ENCODE measurements around the gene SRPX.
A peak's percentile ranks its signal among the peaks of the same experiment; 100 is the strongest.

Gene SRPX

DNA sequence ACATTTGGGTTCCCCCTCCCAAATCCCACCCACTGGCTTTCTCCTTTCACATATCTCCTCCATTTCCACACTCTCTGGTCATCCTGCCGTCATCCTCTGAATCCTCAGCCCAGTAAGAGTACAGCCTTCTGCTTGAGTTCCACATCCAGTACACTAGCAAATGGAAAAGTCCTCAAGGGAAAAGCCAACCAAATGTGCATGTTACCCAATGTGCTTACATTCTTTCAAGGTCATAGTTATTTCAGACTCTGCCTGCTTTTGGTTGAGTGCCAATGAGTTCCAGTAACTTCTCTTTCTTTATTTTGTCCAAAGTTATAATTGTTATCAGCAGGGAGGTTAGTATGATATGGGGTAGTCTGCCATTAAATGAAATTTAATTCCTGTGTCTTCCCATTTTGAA is 78.1 kb downstream of the SRPX start:
- FAIRE-seq: no peak

DNA sequence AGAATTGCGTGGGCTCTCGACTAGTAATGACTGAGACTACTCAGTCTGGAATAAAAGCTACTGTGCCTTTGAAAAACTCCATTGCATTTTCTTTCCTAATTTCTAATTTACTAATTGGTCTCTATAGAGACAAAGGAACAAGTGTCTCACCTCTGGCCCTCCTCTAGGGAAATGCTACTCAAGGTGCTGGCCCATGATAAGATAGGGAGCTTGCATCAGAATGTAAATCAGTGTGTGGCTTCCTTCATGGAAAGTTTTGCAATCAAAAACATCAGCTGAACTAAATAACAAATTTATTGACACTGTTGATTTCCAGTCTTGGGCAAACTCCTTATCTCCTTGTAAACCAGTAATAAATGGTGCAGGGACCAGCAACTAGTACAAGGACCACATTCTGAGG is 81.8 kb downstream of the SRPX start:
- no peak for DNase-seq (ENCODE audit: insufficient read length, low spot score)
- no peak for FAIRE-seq

More for the DNA sequence above, 78.1 kb downstream of the SRPX start:
- DNase-seq (ENCODE audit: insufficient read length, low spot score): no peak

DNA sequence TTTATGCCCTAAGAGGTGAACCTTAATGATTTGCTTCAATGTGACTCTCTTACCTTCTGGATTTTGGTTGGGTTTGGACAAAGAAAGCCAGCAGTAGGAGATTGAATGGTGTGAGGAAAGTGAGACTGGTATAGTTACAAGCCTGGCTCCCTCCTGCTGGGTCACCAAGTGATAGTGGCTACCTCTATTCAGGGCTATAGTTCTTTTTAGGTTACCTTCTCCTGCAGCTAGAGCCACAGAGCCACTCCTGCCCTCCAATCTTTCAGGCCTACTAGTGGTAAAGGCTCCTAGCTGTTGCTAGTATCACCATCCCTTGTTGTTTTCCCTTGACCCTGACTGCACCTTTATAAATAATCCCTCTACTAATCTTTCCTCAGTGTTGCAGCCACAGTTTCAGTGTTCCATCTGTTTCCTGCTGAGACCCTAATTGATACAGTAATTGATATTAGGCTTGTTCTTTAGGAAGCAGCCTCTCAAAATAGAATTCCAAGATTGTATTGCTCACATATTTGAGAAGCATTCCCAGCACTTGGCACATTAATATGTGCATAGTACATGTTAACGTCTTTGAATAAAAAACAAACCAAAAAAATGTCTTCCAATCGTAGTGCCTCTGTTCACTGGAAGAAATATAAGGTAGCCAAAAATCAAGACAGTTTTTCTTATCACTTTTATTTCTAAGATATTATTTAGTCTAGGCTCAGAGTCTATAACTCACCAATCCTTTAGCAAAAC is 82.3 kb downstream of the SRPX start:
- no peak for DNase-seq (ENCODE audit: insufficient read length, low spot score)
- FAIRE-seq: no peak

- FAIRE-seq: no peak
Measured at GRCh38 chrX:38129366-38129765, 91.3 kb downstream of the SRPX start.

GRCh38 chrX:38127961-38128360 is 92.7 kb downstream of the SRPX start:
- FAIRE-seq: peak; percentile 59
- no peak for DNase-seq (ENCODE audit: insufficient read length, low spot score)

More at GRCh38 chrX:38129366-38129765, 91.3 kb downstream of the SRPX start:
- no peak for DNase-seq (ENCODE audit: insufficient read length, low spot score)

DNA sequence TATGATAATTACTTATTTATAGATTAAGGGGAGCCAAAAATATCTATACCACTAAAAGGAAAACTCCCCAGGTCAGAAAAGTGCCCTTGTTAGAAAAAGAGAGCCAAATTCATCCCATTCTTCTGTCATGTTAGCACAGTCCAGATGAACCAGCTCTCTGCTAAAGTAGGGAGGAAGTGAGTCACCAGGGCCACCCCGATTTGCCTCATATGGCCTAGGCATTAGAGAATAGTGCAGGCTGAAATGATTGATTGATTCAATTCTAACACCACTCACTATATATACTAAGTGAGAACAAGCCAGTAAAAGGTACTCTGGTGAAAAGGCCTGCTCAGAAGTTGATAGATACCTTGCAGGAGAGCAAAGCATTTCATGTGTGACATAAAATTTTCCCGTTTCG is 94.5 kb downstream of the SRPX start:
- DNase-seq (ENCODE audit: insufficient read length, low spot score): no peak
- FAIRE-seq: no peak

DNA sequence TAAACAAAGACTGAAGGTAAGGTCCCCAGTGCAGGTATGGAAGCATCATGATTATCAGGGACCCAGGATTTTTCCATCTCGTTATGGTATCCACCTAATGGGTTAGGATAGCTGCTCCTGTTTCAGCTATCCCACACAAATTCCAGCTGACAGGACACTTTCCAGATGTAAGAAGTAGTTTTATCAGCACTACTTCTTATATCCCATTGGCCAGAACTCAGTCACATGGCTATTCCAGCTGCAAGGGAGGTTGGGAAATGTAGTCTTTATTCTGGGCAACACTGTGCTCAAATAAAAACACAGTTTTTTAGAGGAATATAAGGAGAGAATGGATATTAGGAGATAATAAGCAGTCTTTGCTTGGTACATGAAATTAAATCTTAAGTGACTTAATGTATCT is 96.7 kb downstream of the SRPX start:
- DNase-seq (ENCODE audit: insufficient read length, low spot score) (no peak), FAIRE-seq (no peak)

DNA sequence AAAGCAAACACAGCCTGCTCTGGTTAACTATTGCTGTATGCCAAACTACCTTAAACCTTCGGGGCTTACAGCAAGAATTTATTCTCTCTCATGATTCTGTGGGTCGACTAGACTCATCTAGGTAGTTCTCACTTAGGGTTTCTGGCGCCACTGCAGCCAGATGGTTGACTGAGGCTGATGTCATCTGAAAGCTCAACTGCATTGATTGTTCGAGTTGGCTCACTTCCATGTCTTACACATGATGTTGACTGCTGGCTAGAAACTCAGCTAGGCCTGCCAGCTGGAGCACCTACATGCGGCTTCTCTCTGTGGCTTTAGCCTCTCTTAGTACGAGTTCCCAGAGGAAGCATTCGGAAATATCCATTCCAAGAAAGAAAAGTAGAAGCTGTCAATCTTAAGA is 103.2 kb downstream of the SRPX start:
- DNase-seq (ENCODE audit: insufficient read length, low spot score): no peak
- no peak for FAIRE-seq

DNA sequence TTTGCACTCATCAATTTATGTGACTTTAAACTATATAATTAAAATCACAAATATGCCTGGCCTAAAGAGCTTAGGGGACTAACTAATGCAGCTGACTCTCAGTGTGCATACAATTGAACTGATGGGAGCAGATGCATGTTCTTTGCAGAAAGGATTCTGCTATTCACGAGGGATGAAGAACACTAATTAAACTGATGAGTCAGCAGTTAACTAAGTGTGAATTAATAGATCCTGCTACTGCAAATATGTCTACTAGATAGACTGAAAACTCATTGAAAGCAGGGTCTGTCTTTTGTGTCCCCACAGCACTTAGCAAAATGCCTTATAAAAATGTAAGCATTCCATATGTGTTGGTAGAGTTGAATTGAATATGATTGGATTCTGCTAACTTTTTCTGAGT is 104.0 kb downstream of the SRPX start:
- FAIRE-seq (peak; percentile 70), DNase-seq (ENCODE audit: insufficient read length, low spot score) (no peak)

- FAIRE-seq (peak; percentile 95), DNase-seq (ENCODE audit: insufficient read length, low spot score) (no peak)
Measured at GRCh38 chrX:38112566-38112965, 108.1 kb downstream of the SRPX start.

- no peak for DNase-seq (ENCODE audit: insufficient read length, low spot score)
- no peak for FAIRE-seq
Measured at GRCh38 chrX:38111196-38111595, 109.5 kb downstream of the SRPX start.

DNA sequence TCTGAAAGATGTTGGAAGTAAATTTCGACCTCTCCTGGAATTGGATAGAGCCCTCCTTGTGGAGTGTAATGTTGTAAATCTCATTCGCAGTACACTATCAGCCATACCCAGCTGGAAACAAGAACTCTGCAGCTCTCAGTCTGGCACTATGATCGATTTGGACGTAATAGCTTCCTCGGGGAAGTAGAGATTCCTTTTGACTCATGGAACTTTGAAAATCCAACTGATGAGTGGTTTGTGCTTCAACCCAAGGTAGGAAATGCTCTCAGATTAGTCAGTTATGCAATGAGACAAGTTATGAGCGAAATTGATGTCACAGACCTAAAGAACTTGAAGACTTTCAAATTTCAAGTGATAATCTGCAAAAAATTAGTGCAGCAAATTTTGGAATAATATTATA is 110.4 kb downstream of the SRPX start:
- FAIRE-seq (no peak), DNase-seq (ENCODE audit: insufficient read length, low spot score) (no peak)

DNA sequence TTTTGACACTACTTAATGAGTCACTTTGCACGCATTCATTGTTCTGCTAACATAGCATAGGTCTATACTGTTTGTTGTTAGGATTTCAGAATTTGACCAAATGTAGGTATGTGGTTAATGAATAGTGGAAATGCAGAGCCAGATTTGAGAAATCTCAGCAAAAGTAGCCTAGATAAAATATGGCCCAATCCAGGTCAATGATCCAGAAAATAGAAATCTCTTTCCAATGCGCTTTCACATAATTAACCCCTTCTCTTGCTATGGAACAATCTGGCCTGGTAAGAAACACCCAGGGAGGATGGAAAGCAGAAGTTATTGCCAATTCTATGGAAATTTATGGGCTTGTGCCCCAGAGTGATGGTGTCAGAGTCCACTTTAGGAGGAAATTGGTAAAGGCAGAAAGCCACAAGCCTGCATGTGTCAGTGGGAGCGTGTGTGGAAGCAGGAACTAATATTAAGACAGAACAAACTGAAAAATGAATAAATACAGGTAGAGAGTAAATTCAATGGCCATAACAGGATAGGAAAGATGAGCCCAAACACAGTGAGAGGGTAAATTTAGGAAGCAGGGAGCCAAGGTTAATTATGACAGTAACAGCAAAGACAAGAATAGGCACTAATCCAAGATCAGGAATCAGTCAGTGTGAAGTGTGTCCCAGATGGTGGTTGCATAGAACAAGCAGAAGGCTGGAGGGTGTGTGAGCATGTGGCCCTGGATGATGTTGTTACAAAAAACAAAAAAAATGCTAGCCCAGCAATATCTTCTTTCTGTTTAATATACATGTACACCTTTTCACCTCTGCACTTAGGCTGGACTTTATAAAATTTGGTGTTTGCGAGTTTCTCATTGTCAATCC is 111.4 kb downstream of the SRPX start:
- FAIRE-seq: peak; percentile 80
- no peak for DNase-seq (ENCODE audit: insufficient read length, low spot score)

DNA sequence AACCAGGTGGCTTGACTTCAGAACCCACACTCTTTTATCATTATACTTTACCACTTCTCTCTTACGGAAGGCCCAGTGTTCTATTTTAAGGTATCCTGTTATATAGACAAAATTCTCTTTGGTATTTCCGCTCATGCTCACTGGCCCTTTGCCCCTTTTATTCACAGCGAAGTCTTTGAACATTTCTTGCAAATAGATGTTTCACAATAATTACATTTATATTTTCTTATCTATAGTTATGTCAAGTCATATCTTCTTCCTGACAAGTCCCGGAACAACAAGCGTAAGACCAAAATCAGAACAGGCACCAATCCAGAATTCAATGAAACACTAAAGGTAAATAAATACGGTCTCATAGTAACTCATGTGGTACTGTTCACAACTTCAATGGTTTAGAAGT is 112.3 kb downstream of the SRPX start:
- DNase-seq (ENCODE audit: insufficient read length, low spot score): no peak
- FAIRE-seq: peak; percentile 21

DNA sequence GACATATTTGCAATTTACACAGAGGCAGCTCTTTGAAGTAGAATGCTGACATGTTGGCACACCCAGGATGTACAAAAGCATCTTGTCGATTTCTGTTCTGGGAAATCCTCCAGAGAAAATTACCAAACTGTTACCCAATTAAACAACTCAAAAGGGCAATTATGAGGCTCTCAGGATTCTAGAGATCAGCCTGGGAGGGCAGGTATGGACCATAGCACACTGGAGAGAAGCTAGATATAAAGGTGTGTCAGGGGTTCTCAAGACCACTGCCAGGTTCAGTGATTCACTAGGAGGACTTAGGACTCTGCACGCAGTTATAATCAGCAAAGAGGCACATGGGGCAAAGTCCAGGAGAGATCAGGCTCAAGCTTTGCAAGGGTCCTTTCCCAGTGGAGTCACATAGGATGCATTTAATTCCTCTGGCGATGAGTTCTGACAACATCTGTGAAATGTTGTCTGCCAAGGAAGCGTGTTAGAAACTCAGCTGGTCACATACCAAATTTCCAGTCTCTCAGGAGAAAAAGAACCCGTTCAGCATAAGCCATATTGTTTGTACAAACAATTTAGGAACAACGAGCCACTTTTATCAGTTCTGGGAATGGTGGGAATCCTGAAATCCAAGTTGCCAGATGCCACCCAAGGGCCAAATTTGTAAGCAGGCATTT is 113.5 kb downstream of the SRPX start:
- no peak for FAIRE-seq

DNA sequence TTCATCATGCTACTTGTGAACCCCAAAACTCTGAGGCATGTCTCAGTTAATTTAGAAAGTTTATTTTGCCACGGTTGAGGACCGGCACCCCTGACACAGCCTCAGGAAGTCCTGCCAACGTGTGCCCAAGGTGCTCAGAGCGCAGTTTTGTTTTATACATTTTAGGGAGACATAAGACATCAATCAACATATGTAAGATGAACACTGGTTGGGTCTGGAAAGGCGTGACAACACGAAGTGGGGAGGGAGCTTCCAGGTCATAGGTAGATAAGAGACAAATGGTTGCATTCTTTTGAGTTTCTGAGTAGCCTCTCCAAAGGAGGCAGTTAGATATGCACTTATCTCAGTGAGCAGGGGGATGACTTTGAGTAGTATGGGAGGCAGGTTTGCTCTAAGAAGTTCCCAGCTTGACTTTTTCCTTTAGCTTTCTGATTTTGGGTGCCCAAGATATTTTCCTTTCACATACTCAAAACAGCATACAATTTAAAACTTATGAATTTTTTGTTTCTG is 115.4 kb downstream of the SRPX start:
- no peak for FAIRE-seq
- DNase-seq (ENCODE audit: insufficient read length, low spot score): no peak

More for the DNA sequence above, 113.5 kb downstream of the SRPX start:
- no peak for DNase-seq (ENCODE audit: insufficient read length, low spot score)

- no peak for DNase-seq (ENCODE audit: insufficient read length, low spot score)
- peak; percentile 88 for FAIRE-seq
Measured at GRCh38 chrX:38103857-38104812, 116.5 kb downstream of the SRPX start.

DNA sequence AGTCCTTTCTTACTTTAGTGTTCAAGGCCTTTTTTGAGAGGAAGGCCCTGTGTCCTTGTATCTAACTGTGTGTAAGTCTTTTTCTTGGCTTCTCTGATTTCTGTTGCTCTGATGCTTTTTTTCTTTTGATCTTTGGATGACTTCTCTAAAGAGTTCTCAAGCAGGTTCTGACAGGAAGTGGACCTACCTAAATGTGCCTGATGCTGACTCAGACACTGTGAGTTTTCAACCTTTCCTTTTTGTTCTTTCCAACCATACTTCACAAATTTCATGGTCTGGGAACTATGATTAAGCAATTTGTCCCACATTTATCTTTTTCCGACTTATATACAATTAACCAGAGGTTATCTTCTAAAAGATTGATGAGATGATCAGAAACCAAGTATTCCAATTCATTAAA is 117.8 kb downstream of the SRPX start:
- FAIRE-seq (no peak), DNase-seq (ENCODE audit: insufficient read length, low spot score) (no peak)

- DNase-seq (ENCODE audit: insufficient read length, low spot score) (no peak), FAIRE-seq (no peak)
Measured at GRCh38 chrX:38102240-38102639, 118.4 kb downstream of the SRPX start.

DNA sequence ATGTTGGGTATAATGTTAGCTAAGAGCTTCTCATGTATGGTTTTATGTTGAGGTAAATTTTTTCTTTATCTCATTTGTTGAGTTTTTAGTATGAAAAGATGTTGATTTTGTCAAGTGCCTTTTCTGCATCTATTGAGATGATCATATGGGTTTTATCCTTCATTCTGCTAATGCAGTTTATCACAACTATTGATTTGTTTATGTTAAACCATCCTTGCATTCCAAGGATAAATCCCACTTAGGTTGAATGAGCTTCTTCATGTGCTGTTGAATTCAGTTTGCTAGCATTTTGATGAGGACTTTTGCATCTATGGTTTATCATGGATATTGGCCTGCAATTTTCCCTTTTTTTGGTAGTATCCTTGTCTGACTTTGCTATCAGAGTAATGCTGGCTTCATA is 121.0 kb downstream of the SRPX start:
- DNase-seq (ENCODE audit: insufficient read length, low spot score): no peak
- FAIRE-seq: no peak

Data from GM19239 (cell line).